Neuronal stem cell (in vitro differentiated cells): ENCODE results near the gene PLD4.

Source experiments
- DNase-seq: peaks from one replicate; pipeline ENCODE4 v3.0.0-alpha.2; 2013; ENCODE audit warnings: low spot score
- H2AFZ ChIP-seq: one replicate; pipeline ENCODE4 v1.6.1; 2013; ENCODE audit warnings: mild to moderate bottlenecking, low read length, inconsistent platforms
- H2AK5ac ChIP-seq: 2 replicates; pipeline ENCODE4 v1.6.1; 2013; ENCODE audit warnings: low read depth, mild to moderate bottlenecking, inconsistent platforms, low read length, moderate library complexity, mixed read lengths
- H2BK120ac ChIP-seq: 2 replicates; pipeline ENCODE4 v1.6.1; 2013; ENCODE audit warnings: low read depth, mild to moderate bottlenecking, inconsistent platforms, low read length, moderate library complexity, mixed read lengths
- H2BK12ac ChIP-seq: one replicate; pipeline ENCODE4 v1.6.1; 2013; ENCODE audit warnings: low read length, inconsistent platforms
- H2BK15ac ChIP-seq: 2 replicates; pipeline ENCODE4 v1.6.1; 2013; ENCODE audit warnings: mild to moderate bottlenecking, low read length, inconsistent platforms, mixed read lengths
- H2BK5ac ChIP-seq: one replicate; pipeline ENCODE4 v1.6.1; 2013; ENCODE audit warnings: inconsistent platforms, mild to moderate bottlenecking, low read length, moderate library complexity
- H3K14ac ChIP-seq: one replicate; pipeline ENCODE4 v1.6.1; 2013; ENCODE audit warnings: low read length, inconsistent platforms
- H3K18ac ChIP-seq: 2 replicates; pipeline ENCODE4 v1.6.1; 2013; ENCODE audit warnings: low read length, inconsistent platforms
- H3K23ac ChIP-seq: 2 replicates; pipeline ENCODE4 v1.6.1; 2013; ENCODE audit warnings: low read depth, mild to moderate bottlenecking, mixed read lengths, low read length, inconsistent platforms; ENCODE audit not compliant: poor library complexity
- H3K27ac ChIP-seq: replicated peaks from 3 replicates; pipeline ENCODE4 v1.5.1; 2013; ENCODE audit warnings: low read length, inconsistent platforms
- H3K27me3 ChIP-seq, 3 experiments: 2 replicates each; pipeline ENCODE4 v1.6.1; 2013; ENCODE audit warnings: low read length in 3 of 3, mild to moderate bottlenecking in 2 of 3, inconsistent platforms in 1 of 3, low read depth in 1 of 3, mixed read lengths in 1 of 3, moderate library complexity in 1 of 3; ENCODE audit not compliant: control insufficient read depth in 3 of 3, insufficient read depth in 3 of 3
- H3K36me3 ChIP-seq, 2 donors: replicated peaks in 1 of 2; 2 replicates each; pipeline ENCODE4 v1.6.1; 2013; ENCODE audit warnings: low read length in 2 of 2; ENCODE audit not compliant: control insufficient read depth in 2 of 2, insufficient read depth in 2 of 2
- H3K4ac ChIP-seq: 2 replicates; pipeline ENCODE4 v1.6.1; 2013; ENCODE audit warnings: inconsistent platforms, mild to moderate bottlenecking, low read length, moderate library complexity
- H3K4me1 ChIP-seq, 2 donors: 1 replicate in 1 of 2; 2 replicates in 1 of 2; pipeline ENCODE4 v1.6.1; 2013; ENCODE audit warnings: low read length in 2 of 2, low read depth in 1 of 2; ENCODE audit not compliant: control insufficient read depth in 2 of 2, insufficient read depth in 1 of 2
- H3K4me2 ChIP-seq: one replicate; pipeline ENCODE4 v1.6.1; 2013; ENCODE audit warnings: mild to moderate bottlenecking, low read length, inconsistent platforms; ENCODE audit not compliant: insufficient read depth, poor library complexity, severe bottlenecking
- H3K4me3 ChIP-seq, 2 donors: 2 replicates each; pipeline ENCODE4 v1.5.1; 2013; ENCODE audit warnings: low read length in 2 of 2, mild to moderate bottlenecking in 2 of 2, inconsistent platforms in 1 of 2, moderate library complexity in 1 of 2
- H3K79me1 ChIP-seq: one replicate; pipeline ENCODE4 v1.6.1; 2013; ENCODE audit warnings: low read depth, mild to moderate bottlenecking, inconsistent platforms, low read length, moderate library complexity
- H3K9ac ChIP-seq: one replicate; pipeline ENCODE4 v1.6.1; 2013; ENCODE audit warnings: mild to moderate bottlenecking, low read depth, low read length, inconsistent platforms; ENCODE audit not compliant: poor library complexity
- H3K9me3 ChIP-seq, 2 donors: replicated peaks in 1 of 2; 2 replicates each; pipeline versions ENCODE3 to v1.6.1; 2013; ENCODE audit warnings: low read length in 2 of 2, mild to moderate bottlenecking in 2 of 2, inconsistent platforms in 1 of 2, low read depth in 1 of 2, mixed read lengths in 1 of 2, moderate library complexity in 1 of 2; ENCODE audit not compliant: control insufficient read depth in 2 of 2, insufficient read depth in 1 of 2
- H4K8ac ChIP-seq: one replicate; pipeline ENCODE4 v1.6.1; 2013; ENCODE audit warnings: low read depth, mild to moderate bottlenecking, inconsistent platforms, low read length, moderate library complexity
- H4K91ac ChIP-seq: one replicate; pipeline ENCODE4 v1.6.1; 2013; ENCODE audit warnings: low read length, low read depth, mild to moderate bottlenecking, inconsistent platforms; ENCODE audit not compliant: poor library complexity
- whole genome bisulfite sequencing, 2 donors: extraction: QIAGEN DNeasy Blood & Tissue Kit; methylation state at CpG; one replicate each; pipeline ENCODE4 v1.1.7; 2013; ENCODE audit warnings: missing lambda C conversion rate in 2 of 2, mixed read lengths in 1 of 2; ENCODE audit not compliant: insufficient read length in 2 of 2, insufficient replicate concordance in 1 of 2; ENCODE audit errors: extremely low coverage in 2 of 2; 5-methylcytosine and 5-hydroxymethylcytosine counted together

PLD4 gene

DNA sequence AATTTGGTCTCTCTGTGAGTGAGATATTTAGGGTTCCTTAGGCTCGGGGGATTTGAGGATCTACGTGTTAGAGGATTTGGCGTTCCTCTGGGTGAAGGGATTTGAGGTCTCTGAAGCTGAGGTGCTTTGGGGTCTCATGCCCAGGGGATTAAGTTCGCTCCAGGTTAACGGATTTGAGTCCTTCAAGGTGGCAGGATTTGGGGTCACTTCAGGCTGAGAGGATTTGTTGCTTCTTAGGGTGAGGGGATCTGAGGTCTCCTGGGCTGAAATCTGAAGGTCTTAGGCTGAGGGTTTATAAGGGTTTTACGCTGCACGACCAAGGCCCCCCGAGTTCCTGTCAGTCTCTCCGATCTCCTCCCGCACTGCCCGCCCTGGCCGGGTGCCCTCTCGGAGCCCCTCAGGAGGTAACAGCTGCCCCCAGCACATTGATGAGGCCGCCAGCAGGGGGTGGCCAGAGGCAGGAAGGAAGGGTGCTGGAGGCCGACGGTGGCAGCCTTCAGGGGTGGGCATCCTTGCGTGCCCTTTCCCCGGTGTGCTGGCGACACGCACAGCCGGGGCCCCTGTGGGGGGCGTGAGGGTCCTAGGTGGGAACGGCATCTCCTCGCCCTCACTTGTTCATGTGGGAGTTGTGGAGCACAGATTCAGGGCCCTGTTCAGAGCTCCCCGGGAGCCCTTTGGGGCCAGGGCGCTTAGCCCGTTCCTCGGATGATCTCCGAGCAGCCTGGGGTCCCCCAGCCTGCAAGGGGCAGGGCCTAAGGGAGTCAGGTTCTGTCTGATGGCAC, 45.3 kb upstream of the PLD4 start:
- H2AK5ac ChIP-seq: no peak overlapping the region
- no peak overlapping the region for H2BK120ac ChIP-seq
- H3K14ac ChIP-seq: no peak overlapping the region
- no peak overlapping the region for H3K4me3 ChIP-seq
- no peak overlapping the region for H3K9ac ChIP-seq
- no peak overlapping the region for H2BK5ac ChIP-seq
- H4K91ac ChIP-seq: no peak overlapping the region
- H3K18ac ChIP-seq: no peak overlapping the region
- no peak overlapping the region for H3K23ac ChIP-seq
- H3K27me3 ChIP-seq: no peaks in the 10 kb centered on the region
- H4K8ac ChIP-seq: no peak overlapping the region
- DNase-seq: no peak
- peaks cover 0 to 9% of the 10 kb centered on the region in 2 donors for H3K36me3 ChIP-seq
- no CpG with 5 or more reads among the region's 29 CpGs for WGBS, 2 donors
- H3K4ac ChIP-seq: no peak overlapping the region
- peaks cover 0 to 2% of the 10 kb centered on the region in 2 donors for H3K9me3 ChIP-seq
- no peak overlapping the region for H3K4me2 ChIP-seq
- no peak overlapping the region for H2BK12ac ChIP-seq
- H2BK15ac ChIP-seq: no peak overlapping the region
- no peak overlapping the region for H2AFZ ChIP-seq
- H3K79me1 ChIP-seq: peaks cover 11% of the 10 kb centered on the region
- no peak overlapping the region for H3K27ac ChIP-seq
- H3K4me1 ChIP-seq: peaks cover 0 to 5% of the 10 kb centered on the region in 2 donors

DNA sequence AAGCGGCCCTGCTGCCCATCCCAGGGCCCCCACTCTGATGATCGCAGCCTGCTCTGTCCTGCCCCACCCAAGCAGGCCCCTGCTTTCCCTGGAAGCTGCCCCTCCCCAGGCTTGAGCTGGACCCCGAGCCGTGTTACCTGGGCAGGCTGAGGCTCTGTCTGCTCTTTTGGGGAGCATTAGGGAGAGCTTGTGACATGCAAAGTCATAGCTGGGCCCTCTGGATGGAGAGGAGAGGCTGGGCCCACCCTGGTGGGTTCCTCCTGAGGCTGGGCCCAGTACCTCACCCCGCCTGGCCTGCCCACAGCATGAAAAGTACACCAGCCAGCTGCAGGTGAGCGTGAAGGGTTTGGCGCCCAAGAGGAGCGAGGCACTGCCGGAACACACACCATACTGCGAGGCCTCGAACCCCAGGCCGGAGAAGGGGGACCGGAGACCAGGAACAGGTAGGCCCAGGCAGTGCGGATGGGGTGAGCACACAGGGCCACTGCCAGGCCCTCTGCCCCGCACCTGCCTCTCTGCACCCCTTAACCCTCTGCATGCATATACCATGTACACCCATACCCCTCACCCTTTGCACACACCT, 44.6 kb upstream of the PLD4 start:
- Histone ChIP-seq H2BK120ac (peak overlapping the region; percentile 91), H2AFZ (no peak overlapping the region), H3K9me3 (peaks cover 0 to 2% of the 10 kb centered on the region in 2 donors), H2BK5ac (no peak overlapping the region), H3K27me3 (no peaks in the 10 kb centered on the region), H3K4me2 (no peak overlapping the region), H2BK12ac (no peak overlapping the region), H3K4ac (no peak overlapping the region), H3K4me1 (peaks cover 0 to 5% of the 10 kb centered on the region in 2 donors), H3K27ac (no peak overlapping the region), H3K9ac (peak overlapping the region; percentile 60), H3K79me1 (peaks cover 9% of the 10 kb centered on the region), H4K8ac (no peak overlapping the region), H3K14ac (no peak overlapping the region), H2BK15ac (no peak overlapping the region), H2AK5ac (no peak overlapping the region), H3K18ac (no peak overlapping the region), H3K23ac (peak overlapping the region; percentile 73), H3K36me3 (peaks cover 0 to 9% of the 10 kb centered on the region in 2 donors), H3K4me3 (peak overlapping the region in 1 of 2 donors; percentile 55), H4K91ac (no peak overlapping the region)
- no peak for DNase-seq
- WGBS, 2 donors: no CpG with 5 or more reads among the region's 15 CpGs

DNA sequence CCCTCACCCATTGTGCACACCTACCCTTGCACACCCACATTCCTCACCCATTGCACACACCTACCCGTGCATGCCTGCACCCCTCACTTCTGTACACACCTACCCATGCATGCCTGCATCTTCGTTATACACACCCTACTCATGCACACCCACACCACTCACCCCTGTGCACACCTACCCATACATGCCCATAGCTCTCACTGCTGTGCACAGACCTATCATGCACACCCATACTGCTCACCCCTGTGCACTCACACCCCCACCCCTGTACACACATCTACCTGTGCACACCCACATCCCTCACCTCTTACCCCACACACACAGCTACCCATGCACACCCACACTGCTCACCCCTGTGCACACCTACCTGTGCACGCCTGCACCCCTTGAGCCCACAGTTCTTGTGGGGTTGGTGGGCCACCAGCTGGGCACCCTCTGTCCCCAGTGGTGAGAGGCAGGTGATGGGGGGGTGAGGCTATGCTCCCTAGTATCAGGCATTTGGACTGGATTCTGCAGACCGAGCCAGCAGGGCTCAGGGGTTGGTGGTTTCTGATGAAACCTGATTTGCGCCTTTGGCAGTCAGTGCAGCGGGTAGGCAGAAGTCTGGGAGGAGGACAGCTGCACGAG, 44.0 kb upstream of the PLD4 start:
- H2AK5ac ChIP-seq: no peak overlapping the region
- no peak overlapping the region for H3K27ac ChIP-seq
- H3K4me2 ChIP-seq: no peak overlapping the region
- no peak overlapping the region for H2BK12ac ChIP-seq
- no peak overlapping the region for H4K91ac ChIP-seq
- peaks cover 8% of the 10 kb centered on the region for H3K79me1 ChIP-seq
- H3K4me1 ChIP-seq: peaks cover 0 to 5% of the 10 kb centered on the region in 2 donors
- no CpG with 5 or more reads among the region's 7 CpGs for WGBS, 2 donors
- H3K14ac ChIP-seq: no peak overlapping the region
- peaks cover 0 to 2% of the 10 kb centered on the region in 2 donors for H3K9me3 ChIP-seq
- peak overlapping the region; percentile 60 for H3K9ac ChIP-seq
- H4K8ac ChIP-seq: peak overlapping the region; percentile 82
- H2BK120ac ChIP-seq: peak overlapping the region; percentile 91
- H3K4ac ChIP-seq: no peak overlapping the region
- peaks cover 4 to 9% of the 10 kb centered on the region in 2 donors for H3K36me3 ChIP-seq
- DNase-seq: no peak
- peak overlapping the region; percentile 73 for H3K23ac ChIP-seq
- no peak overlapping the region for H2AFZ ChIP-seq
- H3K18ac ChIP-seq: no peak overlapping the region
- H2BK15ac ChIP-seq: no peak overlapping the region
- H3K27me3 ChIP-seq: no peaks in the 10 kb centered on the region
- peak overlapping the region in 1 of 2 donors; percentile 55 for H3K4me3 ChIP-seq
- H2BK5ac ChIP-seq: no peak overlapping the region
